CD14-positive monocyte (primary cell): ENCODE measurements around the gene CGB5. TPM values are rescaled to one million over a fixed set of nuclear protein-coding genes. Genes with fewer than 3 reads are reported as not detected.
"Not testable (repeated sequence)": the region's sequence is repeated elsewhere in the genome, so short reads cannot be mapped to it uniquely, and the experiment has no call there.

Source experiments
- DNase-seq, 3 donors: peaks; one replicate each; pipeline ENCODE4 v3.0.0-alpha.2; 2011 to 2022
- H2AFZ ChIP-seq: 2 replicates; pipeline ENCODE4 v1.6.0; 2012; ENCODE audit warnings: mild to moderate bottlenecking, low read depth, low read length, inconsistent platforms; ENCODE audit not compliant: insufficient read depth, poor library complexity, severe bottlenecking
- H3K27ac ChIP-seq, 2 donors: 1 replicate in 1 of 2; 2 replicates in 1 of 2; pipeline ENCODE4 v1.5.1; 2012 to 2013; ENCODE audit warnings: low read length in 2 of 2, control low read depth in 1 of 2, inconsistent platforms in 1 of 2, low read depth in 1 of 2, mild to moderate bottlenecking in 1 of 2
- H3K27me3 ChIP-seq, 2 donors: one replicate each; pipeline versions ENCODE4 v1.6.0 to v1.6.1; 2011 to 2013; ENCODE audit warnings: low read length in 2 of 2; ENCODE audit not compliant: control insufficient read depth in 2 of 2, insufficient read depth in 2 of 2
- H3K36me3 ChIP-seq, 2 donors: replicated peaks in 1 of 2; 1 replicate in 1 of 2; 2 replicates in 1 of 2; pipeline versions ENCODE4 v1.5.1 to v1.6.1; 2012 to 2013; ENCODE audit warnings: low read length in 2 of 2, control low read depth in 1 of 2, inconsistent platforms in 1 of 2, mild to moderate bottlenecking in 1 of 2; ENCODE audit not compliant: insufficient read depth in 2 of 2, control insufficient read depth in 1 of 2
- H3K4me1 ChIP-seq, 2 donors: 1 replicate in 1 of 2; 2 replicates in 1 of 2; pipeline versions ENCODE4 v1.5.1 to v1.6.1; 2012 to 2013; ENCODE audit warnings: low read length in 2 of 2, control low read depth in 1 of 2, inconsistent platforms in 1 of 2, mild to moderate bottlenecking in 1 of 2, moderate library complexity in 1 of 2; ENCODE audit not compliant: insufficient read depth in 2 of 2, control insufficient read depth in 1 of 2
- H3K4me2 ChIP-seq: replicated peaks from 2 replicates; pipeline ENCODE3; 2012; ENCODE audit warnings: low read length, moderate library complexity, mild to moderate bottlenecking; ENCODE audit not compliant: poor library complexity, severe bottlenecking; ENCODE audit errors: extremely low read depth
- H3K4me3 ChIP-seq, 3 experiments: fragments of 200-600 bp in 1 of 3; sonication (generic) in 1 of 3; replicated peaks in 1 of 3; 1 replicate in 2 of 3; 2 replicates in 1 of 3; pipeline ENCODE4 v1.5.1; 2011 to 2013; ENCODE audit warnings: low read length in 3 of 3, mild to moderate bottlenecking in 3 of 3, control low read depth in 2 of 3, low read depth in 2 of 3, inconsistent platforms in 1 of 3, moderate library complexity in 1 of 3
- H3K79me2 ChIP-seq: 2 replicates; pipeline ENCODE4 v1.6.0; 2012; ENCODE audit warnings: mild to moderate bottlenecking, control low read depth, inconsistent platforms, low read length, moderate library complexity; ENCODE audit not compliant: insufficient read depth
- H3K9ac ChIP-seq: 2 replicates; pipeline ENCODE4 v1.6.0; 2017; ENCODE audit warnings: low read length, mild to moderate bottlenecking; ENCODE audit not compliant: insufficient read depth, poor library complexity, severe bottlenecking
- H3K9me3 ChIP-seq, 2 donors: replicated peaks in 1 of 2; 1 replicate in 1 of 2; 2 replicates in 1 of 2; pipeline versions ENCODE4 v1.5.1 to v1.6.1; 2012 to 2013; ENCODE audit warnings: low read length in 2 of 2, control low read depth in 1 of 2; ENCODE audit not compliant: control insufficient read depth in 1 of 2, insufficient read depth in 1 of 2
- H4K20me1 ChIP-seq: 2 replicates; pipeline ENCODE4 v1.6.0; 2012; ENCODE audit warnings: mild to moderate bottlenecking, low read length, control low read depth, moderate library complexity; ENCODE audit not compliant: insufficient read depth
- H3K27ac Mint-ChIP-seq, 7 donors: one replicate each; pipeline ENCODE4 v1.8.0; 2020; ENCODE audit warnings: mild to moderate bottlenecking in 7 of 7, mixed read lengths in 7 of 7, moderate library complexity in 6 of 7, inconsistent platforms in 2 of 7
- H3K27me3 Mint-ChIP-seq, 3 donors: one replicate each; pipeline ENCODE4 v1.8.0; 2021 to 2022; ENCODE audit warnings: low read depth in 3 of 3, mild to moderate bottlenecking in 3 of 3, mixed read lengths in 3 of 3, moderate library complexity in 3 of 3, inconsistent platforms in 1 of 3
- H3K36me3 Mint-ChIP-seq, 2 donors: one replicate each; pipeline ENCODE4 v1.8.0; 2020; ENCODE audit warnings: mixed read lengths in 2 of 2, inconsistent platforms in 1 of 2, mild to moderate bottlenecking in 1 of 2
- H3K4me1 Mint-ChIP-seq: one replicate; pipeline ENCODE4 v1.8.0; 2020; ENCODE audit warnings: mild to moderate bottlenecking, mixed read lengths
- H3K4me3 Mint-ChIP-seq, 2 donors: one replicate each; pipeline ENCODE4 v1.8.0; 2020; ENCODE audit warnings: mild to moderate bottlenecking in 2 of 2, mixed read lengths in 2 of 2, moderate library complexity in 1 of 2
- H3K9me3 Mint-ChIP-seq, 7 donors: one replicate each; pipeline ENCODE4 v1.8.0; 2020 to 2022; ENCODE audit warnings: mixed read lengths in 7 of 7, mild to moderate bottlenecking in 6 of 7, moderate library complexity in 6 of 7, inconsistent platforms in 2 of 7
- WGBS: methylation state at CpG from one replicate; pipeline ENCODE4 v1.1.5; 2013; ENCODE audit warnings: missing lambda C conversion rate; ENCODE audit not compliant: insufficient coverage; 5-methylcytosine and 5-hydroxymethylcytosine counted together
- intact Hi-C, 2 donors: fragments of 100-400 bp; cut with micrococcal nuclease; formaldehyde crosslinking; loops; one replicate each; pipeline versions ENCODE4 v1.15.0 to v1.15.1; 2023
- polyA plus RNA-seq, 3 donors: library from polyadenylated mRNA; depleted of rRNA in 1 of 3; unstranded in 2 of 3; stranded (reverse) in 1 of 3; fragments of 300-500 nt in 2 of 3; fragments of >200 nt in 1 of 3; fragmentation: Illumina TruSeq in 2 of 3; gene quantifications; 1 replicate in 2 of 3; 2 replicates in 1 of 3; pipeline ENCODE4 v1.2.3, GENCODE V29; 2012 to 2021
- TF ChIP-seq, protein P1 (sequence below): fragments of 200-600 bp; IDR thresholded peaks from one replicate; pipeline ENCODE4 v1.8.0; 2022; ENCODE audit warnings: antibody characterized with exemption, mild to moderate bottlenecking

The CGB5 gene
- polyA plus RNA-seq, 3 donors = not detected

GRCh38 chr19:49036815-49037214 lies 6.8 kb upstream of the CGB5 start, which contains the start of gene CGB1:
Gene CGB1 (minus strand): TSS chr19:49036895. CDS start chr19:49036711, 184 bp downstream.
- H3K27ac Mint-ChIP-seq, H2AFZ ChIP-seq, H3K9me3 ChIP-seq, H3K79me2 ChIP-seq, H3K36me3 Mint-ChIP-seq, H3K4me3 Mint-ChIP-seq, H3K27ac ChIP-seq, H3K4me1 Mint-ChIP-seq, H3K36me3 ChIP-seq, H3K4me2 ChIP-seq, H3K9ac ChIP-seq, H3K4me3 ChIP-seq, H3K4me1 ChIP-seq, intact Hi-C loops, H3K27me3 ChIP-seq, H4K20me1 ChIP-seq, H3K9me3 Mint-ChIP-seq: not testable (repeated sequence)
- WGBS = 36% methylated on average over 2 of the region's 18 CpGs
- TF ChIP-seq, protein P1, sequence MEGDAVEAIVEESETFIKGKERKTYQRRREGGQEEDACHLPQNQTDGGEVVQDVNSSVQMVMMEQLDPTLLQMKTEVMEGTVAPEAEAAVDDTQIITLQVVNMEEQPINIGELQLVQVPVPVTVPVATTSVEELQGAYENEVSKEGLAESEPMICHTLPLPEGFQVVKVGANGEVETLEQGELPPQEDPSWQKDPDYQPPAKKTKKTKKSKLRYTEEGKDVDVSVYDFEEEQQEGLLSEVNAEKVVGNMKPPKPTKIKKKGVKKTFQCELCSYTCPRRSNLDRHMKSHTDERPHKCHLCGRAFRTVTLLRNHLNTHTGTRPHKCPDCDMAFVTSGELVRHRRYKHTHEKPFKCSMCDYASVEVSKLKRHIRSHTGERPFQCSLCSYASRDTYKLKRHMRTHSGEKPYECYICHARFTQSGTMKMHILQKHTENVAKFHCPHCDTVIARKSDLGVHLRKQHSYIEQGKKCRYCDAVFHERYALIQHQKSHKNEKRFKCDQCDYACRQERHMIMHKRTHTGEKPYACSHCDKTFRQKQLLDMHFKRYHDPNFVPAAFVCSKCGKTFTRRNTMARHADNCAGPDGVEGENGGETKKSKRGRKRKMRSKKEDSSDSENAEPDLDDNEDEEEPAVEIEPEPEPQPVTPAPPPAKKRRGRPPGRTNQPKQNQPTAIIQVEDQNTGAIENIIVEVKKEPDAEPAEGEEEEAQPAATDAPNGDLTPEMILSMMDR = peak; percentile 43
- H3K27me3 Mint-ChIP-seq = peaks cover 2 to 12% (median 7%) of the 10 kb centered on the region in 3 donors
- peak in 1 of 3 donors; percentile 25 for DNase-seq

- H3K27me3 Mint-ChIP-seq, intact Hi-C loops, H3K27ac Mint-ChIP-seq, H3K4me1 ChIP-seq, H3K9me3 Mint-ChIP-seq, H3K4me3 ChIP-seq, H3K4me1 Mint-ChIP-seq, H3K79me2 ChIP-seq, H3K9me3 ChIP-seq, H3K27me3 ChIP-seq, H4K20me1 ChIP-seq, H2AFZ ChIP-seq, H3K9ac ChIP-seq, H3K36me3 ChIP-seq, H3K4me3 Mint-ChIP-seq, H3K4me2 ChIP-seq, DNase-seq, H3K36me3 Mint-ChIP-seq, H3K27ac ChIP-seq: not testable (repeated sequence)
- WGBS = no CpG with 5 or more reads among the region's 8 CpGs
Measured at GRCh38 chr19:49038111-49038510, 5.5 kb upstream of the CGB5 start.

GRCh38 chr19:49038557-49039276 lies 4.9 kb upstream of the CGB5 start:
- DNase-seq, H3K27me3 ChIP-seq, H3K36me3 ChIP-seq, H3K27ac ChIP-seq, H3K4me2 ChIP-seq, H3K36me3 Mint-ChIP-seq, H4K20me1 ChIP-seq, H3K9me3 Mint-ChIP-seq, H3K9ac ChIP-seq, H3K4me1 Mint-ChIP-seq, H3K79me2 ChIP-seq, H3K27ac Mint-ChIP-seq, H3K4me1 ChIP-seq, H3K9me3 ChIP-seq, H3K4me3 Mint-ChIP-seq, intact Hi-C loops, H2AFZ ChIP-seq, H3K4me3 ChIP-seq: not testable (repeated sequence)
- WGBS = 90% methylated on average over 12 of the region's 26 CpGs
- peaks cover 2 to 11% (median 7%) of the 10 kb centered on the region in 3 donors for H3K27me3 Mint-ChIP-seq

- H4K20me1 ChIP-seq, H3K79me2 ChIP-seq, H3K36me3 Mint-ChIP-seq, H3K4me1 ChIP-seq, H3K9me3 ChIP-seq, H3K27ac Mint-ChIP-seq, DNase-seq, H3K9ac ChIP-seq, H3K4me1 Mint-ChIP-seq, H2AFZ ChIP-seq, H3K4me2 ChIP-seq, H3K36me3 ChIP-seq, H3K9me3 Mint-ChIP-seq, H3K27me3 ChIP-seq, H3K4me3 ChIP-seq, intact Hi-C loops, H3K27ac ChIP-seq, H3K4me3 Mint-ChIP-seq: not testable (repeated sequence)
- peaks cover 2 to 11% (median 7%) of the 10 kb centered on the region in 3 donors for H3K27me3 Mint-ChIP-seq
- no CpG with 5 or more reads among the region's 9 CpGs for WGBS
Measured at GRCh38 chr19:49039736-49040135, 3.9 kb upstream of the CGB5 start.
